WTC11 (cell line): Measurements from ENCODE around the gene B2M. TPM values are rescaled to one million over a fixed set of nuclear protein-coding genes. Genes with fewer than 3 reads are reported as not detected.
"Not testable (repeated sequence)": the region's sequence is repeated elsewhere in the genome, so short reads cannot be mapped to it uniquely, and the experiment has no call there.

Experiments
- ATAC-seq: fragments of 200-7000 bp; cut with Tn5 transposase; 2 replicates; pipeline ENCODE4 v1.10.0; 2021; ENCODE audit warnings: mild to moderate bottlenecking, moderate library complexity
- CTCF ChIA-PET: fragments of 300-600 bp; sonication (Branson Sonifier 250); formaldehyde crosslinking; loops from one replicate; lab custom pipeline; 2021; ENCODE audit warnings: antibody characterized with exemption; lab: Charles Lee
- POLR2A ChIA-PET: fragments of 350-600 bp; sonication (Branson Sonifier 250); formaldehyde crosslinking; loops from one replicate; lab custom pipeline; 2021; ENCODE audit warnings: antibody characterized with exemption; lab: Charles Lee
- DNase-seq: peaks from one replicate; pipeline ENCODE4 v3.0.0; 2021; ENCODE audit warnings: low spot score
- H3K27ac Mint-ChIP-seq: 2 replicates; pipeline ENCODE4 v1.8.0; 2021; ENCODE audit warnings: mixed read lengths
- H3K27me3 Mint-ChIP-seq: 2 replicates; pipeline ENCODE4 v1.8.0; 2021; ENCODE audit warnings: low read depth, mild to moderate bottlenecking, moderate library complexity, mixed read lengths
- H3K36me3 Mint-ChIP-seq: 2 replicates; pipeline ENCODE4 v1.8.0; 2021; ENCODE audit warnings: mixed read lengths
- H3K4me1 Mint-ChIP-seq: 2 replicates; pipeline ENCODE4 v1.8.0; 2022; ENCODE audit warnings: mixed read lengths
- H3K4me3 Mint-ChIP-seq: 2 replicates; pipeline ENCODE4 v1.8.0; 2021; ENCODE audit warnings: mild to moderate bottlenecking, moderate library complexity, mixed read lengths
- H3K9me3 Mint-ChIP-seq: 2 replicates; pipeline ENCODE4 v1.8.0; 2021; ENCODE audit warnings: mixed read lengths
- CREB1 ChIP-seq: sonication (generic); formaldehyde crosslinking; IDR thresholded peaks from 2 replicates; pipeline ENCODE4 v1.8.0; 2023; ENCODE audit warnings: mild to moderate bottlenecking, missing genetic modification reagents
- E2F1 ChIP-seq: sonication (generic); formaldehyde crosslinking; IDR thresholded peaks from 2 replicates; pipeline ENCODE4 v1.8.0; 2022; ENCODE audit warnings: mild to moderate bottlenecking, missing genetic modification reagents
- EMX1 ChIP-seq: fragments of 250-450 bp; sonication (Bioruptor Pico); IDR thresholded peaks from 2 replicates; pipeline ENCODE4 v1.8.0; 2021; ENCODE audit warnings: mild to moderate bottlenecking
- FOXP1 ChIP-seq: sonication (generic); formaldehyde crosslinking; IDR thresholded peaks from 2 replicates; pipeline ENCODE4 v1.8.0; 2022; ENCODE audit warnings: missing genetic modification reagents, mild to moderate bottlenecking, moderate library complexity, borderline replicate concordance
- GRHL2 ChIP-seq: fragments of 250-450 bp; sonication (Bioruptor Pico); IDR thresholded peaks from 2 replicates; pipeline ENCODE4 v1.8.0; 2022; ENCODE audit warnings: mild to moderate bottlenecking, moderate library complexity; ENCODE audit not compliant: insufficient replicate concordance, severe bottlenecking
- GTF2I ChIP-seq: fragments of 250-450 bp; sonication (Bioruptor Pico); conservative IDR thresholded peaks from 2 replicates; pipeline ENCODE4 v1.4.0; 2021; ENCODE audit warnings: mild to moderate bottlenecking
- IRF2 ChIP-seq: sonication (generic); formaldehyde crosslinking; IDR thresholded peaks from 2 replicates; pipeline ENCODE4 v1.8.0; 2022; ENCODE audit warnings: low read depth, missing genetic modification reagents, borderline replicate concordance
- MXD4 ChIP-seq: fragments of 250-450 bp; sonication (Bioruptor Pico); IDR thresholded peaks from 2 replicates; pipeline ENCODE4 v1.8.0; 2021; ENCODE audit warnings: mild to moderate bottlenecking, moderate library complexity, borderline replicate concordance
- MYBL2 ChIP-seq: sonication (generic); formaldehyde crosslinking; IDR thresholded peaks from 2 replicates; pipeline ENCODE4 v1.8.1; 2023; ENCODE audit warnings: mild to moderate bottlenecking, moderate library complexity, missing genetic modification reagents
- NFE2L1 ChIP-seq: sonication (generic); formaldehyde crosslinking; IDR thresholded peaks from 2 replicates; pipeline ENCODE4 v1.8.1; 2023; ENCODE audit warnings: missing genetic modification reagents
- OVOL2 ChIP-seq: fragments of 250-450 bp; sonication (Bioruptor Pico); IDR thresholded peaks from 2 replicates; pipeline ENCODE4 v1.9.0; 2021; ENCODE audit warnings: mild to moderate bottlenecking, borderline replicate concordance
- RORB ChIP-seq: fragments of 250-450 bp; sonication (Bioruptor Pico); IDR thresholded peaks from 2 replicates; pipeline ENCODE4 v1.9.0; 2021; ENCODE audit warnings: mild to moderate bottlenecking
- TCF7 ChIP-seq: sonication (generic); formaldehyde crosslinking; IDR thresholded peaks from 2 replicates; pipeline ENCODE4 v1.8.0; 2022; ENCODE audit warnings: mild to moderate bottlenecking, low read depth, missing genetic modification reagents, moderate library complexity
- TEAD1 ChIP-seq: sonication (generic); formaldehyde crosslinking; IDR thresholded peaks from 2 replicates; pipeline ENCODE4 v1.8.0; 2022; ENCODE audit warnings: mild to moderate bottlenecking, missing genetic modification reagents
- ZNF317 ChIP-seq: sonication (generic); formaldehyde crosslinking; IDR thresholded peaks from 2 replicates; pipeline ENCODE4 v1.8.1; 2023; ENCODE audit warnings: low read depth, mild to moderate bottlenecking, moderate library complexity, missing genetic modification reagents, borderline replicate concordance
- ZNF416 ChIP-seq: fragments of 250-450 bp; sonication (Bioruptor Pico); IDR thresholded peaks from 2 replicates; pipeline ENCODE4 v1.9.0; 2021; ENCODE audit warnings: mild to moderate bottlenecking, inconsistent platforms
- ZNF423 ChIP-seq: fragments of 250-450 bp; sonication (Bioruptor Pico); IDR thresholded peaks from 2 replicates; pipeline ENCODE4 v2.1.2; 2022; ENCODE audit warnings: mild to moderate bottlenecking, moderate library complexity
- ZNF532 ChIP-seq: fragments of 250-450 bp; sonication (Bioruptor Pico); IDR thresholded peaks from 2 replicates; pipeline ENCODE4 v1.9.0; 2021; ENCODE audit warnings: mild to moderate bottlenecking, borderline replicate concordance
- total RNA-seq: library from RNA; stranded (reverse); gene quantifications from 3 replicates; pipeline ENCODE4 v1.2.3, GENCODE V29; 2021
- TF ChIP-seq, protein P1 (sequence below): sonication (generic); formaldehyde crosslinking; IDR thresholded peaks from 2 replicates; pipeline ENCODE4 v1.8.0; 2022; ENCODE audit warnings: mild to moderate bottlenecking, missing genetic modification reagents
- TF ChIP-seq, protein P2 (sequence below): sonication (generic); formaldehyde crosslinking; IDR thresholded peaks from 2 replicates; pipeline ENCODE4 v1.8.1; 2023; ENCODE audit warnings: mild to moderate bottlenecking, missing genetic modification reagents, borderline replicate concordance

B2M gene
- total RNA-seq, 1 experiment from 2014 or later: 88.2 TPM

DNA sequence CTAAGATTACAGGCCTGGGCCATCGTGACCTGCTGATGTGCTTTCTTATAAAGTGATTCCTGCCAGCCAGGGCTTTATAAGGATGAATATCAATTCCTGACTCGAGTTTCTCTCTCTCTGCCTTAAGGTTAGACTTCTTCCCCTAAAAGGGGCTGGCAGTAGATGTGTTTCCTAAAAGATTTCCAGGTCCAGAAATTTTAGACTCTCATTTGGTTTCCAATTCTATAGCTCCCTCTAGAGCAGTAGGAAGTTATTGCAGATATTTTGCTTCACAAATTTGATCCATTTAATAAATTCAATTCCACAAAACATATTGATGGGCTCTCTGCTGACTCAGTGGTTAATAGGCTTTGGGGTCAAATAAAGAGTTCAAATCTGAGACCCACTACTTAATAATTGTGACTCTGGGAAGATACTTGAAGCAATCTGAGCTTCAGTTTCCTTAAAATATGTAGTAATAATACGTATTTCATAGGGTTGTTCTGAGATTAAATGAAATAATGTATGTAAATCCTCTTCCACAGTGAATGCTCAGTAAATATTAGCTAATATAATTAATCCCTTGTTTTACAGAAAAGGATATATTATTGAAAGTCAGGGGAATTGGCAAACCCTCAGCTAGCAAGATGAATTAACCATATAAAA lies 27.1 kb downstream of the B2M start:
- H3K27me3 Mint-ChIP-seq: peaks cover 14% of the 10 kb centered on the region
- no peak overlapping the region for H3K27ac Mint-ChIP-seq
- H3K4me3 Mint-ChIP-seq: no peak overlapping the region
- no peak for DNase-seq
- ChIA-PET POLR2A (interaction anchor here (1.0 to 1.1 kb wide), 2 partner anchors 75 to 154 kb away, joined by 5 to 6 read pairs; partner anchors contain the start of gene SPG11), CTCF (interaction anchor here (0.7 to 6.1 kb wide), 19 partner anchors 10 to 311 kb away, joined by 3 to 104 read pairs (median 5); partner anchors contain the start of genes B2M, CTDSPL2, PATL2 and SPG11)
- TF ChIP-seq NFE2L1 (CRISPR knock-in tag) (no peak), MYBL2 (CRISPR knock-in tag) (no peak), CREB1 (no peak), IRF2 (no peak), GRHL2 (CRISPR knock-in tag) (no peak), RORB (CRISPR knock-in tag) (no peak), TCF7 (no peak), MXD4 (CRISPR knock-in tag) (no peak), ZNF317 (CRISPR knock-in tag) (no peak), ZNF416 (CRISPR knock-in tag) (no peak), ZNF423 (no peak), ZNF532 (CRISPR knock-in tag) (no peak), FOXP1 (CRISPR knock-in tag) (no peak), EMX1 (CRISPR knock-in tag) (no peak)
- peaks cover 3% of the 10 kb centered on the region; the same call in 1 of the 2 replicates for H3K36me3 Mint-ChIP-seq
- no peak for ATAC-seq
- peaks cover 8% of the 10 kb centered on the region for H3K4me1 Mint-ChIP-seq
- peaks cover 17% of the 10 kb centered on the region for H3K9me3 Mint-ChIP-seq

DNA sequence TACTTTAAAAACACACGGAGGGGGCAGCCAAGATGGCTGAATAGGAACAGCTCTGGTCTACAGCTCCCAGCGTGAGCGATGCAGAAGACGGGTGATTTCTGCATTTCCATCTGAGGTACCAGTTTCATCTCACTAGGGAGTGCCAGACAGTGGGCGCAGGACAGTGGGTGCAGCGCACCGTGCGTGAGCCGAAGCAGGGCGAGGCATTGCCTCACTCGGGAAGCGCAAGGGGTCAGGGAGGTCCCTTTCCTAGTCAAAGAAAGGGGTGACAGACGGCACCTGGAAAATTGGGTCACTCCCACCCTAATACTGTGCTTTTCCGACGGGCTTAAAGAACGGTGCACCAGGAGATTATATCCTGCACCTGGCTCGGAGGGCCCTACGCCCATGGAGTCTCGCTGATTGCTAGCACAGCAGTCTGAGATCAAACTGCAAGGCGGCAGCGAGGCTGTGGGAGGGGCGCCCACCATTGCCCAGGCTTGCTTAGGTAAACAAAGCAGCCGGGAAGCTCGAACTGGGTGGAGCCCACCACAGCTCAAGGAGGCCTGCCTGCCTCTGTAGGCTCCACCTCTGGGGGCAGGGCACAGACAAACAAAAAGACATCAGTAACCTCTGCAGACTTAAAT lies 28.0 kb downstream of the B2M start:
- H3K4me3 Mint-ChIP-seq, H3K27ac Mint-ChIP-seq, POLR2A ChIA-PET, H3K36me3 Mint-ChIP-seq, H3K4me1 Mint-ChIP-seq, DNase-seq, ATAC-seq: not testable (repeated sequence)
- Mint-ChIP-seq H3K9me3 (peaks cover 17% of the 10 kb centered on the region), H3K27me3 (peaks cover 14% of the 10 kb centered on the region)
- CTCF ChIA-PET: interaction anchor here (0.8 to 6.1 kb wide), 6 partner anchors 13 to 155 kb away, joined by 3 to 104 read pairs (median 12); partner anchors contain the start of genes B2M, PATL2 and SPG11

DNA sequence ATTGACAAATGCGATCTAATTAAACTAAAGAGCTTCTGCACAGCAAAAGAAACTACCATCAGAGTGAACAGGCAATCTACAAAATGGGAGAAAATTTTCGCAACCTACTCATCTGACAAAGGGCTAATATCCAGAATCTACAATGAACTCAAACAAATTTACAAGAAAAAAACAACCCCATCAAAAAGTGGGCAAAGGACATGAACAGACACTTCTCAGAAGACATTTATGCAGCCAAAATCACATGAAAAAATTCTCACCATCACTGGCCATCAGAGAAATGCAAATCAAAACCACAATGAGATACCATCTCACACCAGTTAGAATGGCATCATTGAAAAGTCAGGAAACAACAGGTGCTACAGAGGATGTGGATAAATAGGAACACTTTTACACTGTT lies 32.1 kb downstream of the B2M start:
- ATAC-seq, H3K4me1 Mint-ChIP-seq, H3K36me3 Mint-ChIP-seq, POLR2A ChIA-PET, CTCF ChIA-PET, H3K4me3 Mint-ChIP-seq, H3K27ac Mint-ChIP-seq, DNase-seq: not testable (repeated sequence)
- Mint-ChIP-seq H3K9me3 (peaks cover 29% of the 10 kb centered on the region), H3K27me3 (peaks cover 19% of the 10 kb centered on the region)

- ChIA-PET POLR2A (no interaction called here), CTCF (no interaction called here)
- ATAC-seq (no peak), DNase-seq (no peak)
- Mint-ChIP-seq H3K4me3 (no peak overlapping the region), H3K27me3 (peaks cover 29% of the 10 kb centered on the region), H3K9me3 (peaks cover 40% of the 10 kb centered on the region), H3K27ac (no peak overlapping the region), H3K4me1 (no peaks in the 10 kb centered on the region), H3K36me3 (peaks cover 7% of the 10 kb centered on the region; the same call in 1 of the 2 replicates)
- no peak for TF ChIP-seq E2F1 (CRISPR knock-in tag)
- no peak for TF ChIP-seq ZNF317 (CRISPR knock-in tag)
- no peak for TF ChIP-seq TEAD1
- TF ChIP-seq OVOL2: no peak
- TF ChIP-seq, protein P1, sequence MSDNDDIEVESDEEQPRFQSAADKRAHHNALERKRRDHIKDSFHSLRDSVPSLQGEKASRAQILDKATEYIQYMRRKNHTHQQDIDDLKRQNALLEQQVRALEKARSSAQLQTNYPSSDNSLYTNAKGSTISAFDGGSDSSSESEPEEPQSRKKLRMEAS (CRISPR knock-in tag): no peak
- no peak for TF ChIP-seq GTF2I (CRISPR knock-in tag)
- TF ChIP-seq, protein P2, sequence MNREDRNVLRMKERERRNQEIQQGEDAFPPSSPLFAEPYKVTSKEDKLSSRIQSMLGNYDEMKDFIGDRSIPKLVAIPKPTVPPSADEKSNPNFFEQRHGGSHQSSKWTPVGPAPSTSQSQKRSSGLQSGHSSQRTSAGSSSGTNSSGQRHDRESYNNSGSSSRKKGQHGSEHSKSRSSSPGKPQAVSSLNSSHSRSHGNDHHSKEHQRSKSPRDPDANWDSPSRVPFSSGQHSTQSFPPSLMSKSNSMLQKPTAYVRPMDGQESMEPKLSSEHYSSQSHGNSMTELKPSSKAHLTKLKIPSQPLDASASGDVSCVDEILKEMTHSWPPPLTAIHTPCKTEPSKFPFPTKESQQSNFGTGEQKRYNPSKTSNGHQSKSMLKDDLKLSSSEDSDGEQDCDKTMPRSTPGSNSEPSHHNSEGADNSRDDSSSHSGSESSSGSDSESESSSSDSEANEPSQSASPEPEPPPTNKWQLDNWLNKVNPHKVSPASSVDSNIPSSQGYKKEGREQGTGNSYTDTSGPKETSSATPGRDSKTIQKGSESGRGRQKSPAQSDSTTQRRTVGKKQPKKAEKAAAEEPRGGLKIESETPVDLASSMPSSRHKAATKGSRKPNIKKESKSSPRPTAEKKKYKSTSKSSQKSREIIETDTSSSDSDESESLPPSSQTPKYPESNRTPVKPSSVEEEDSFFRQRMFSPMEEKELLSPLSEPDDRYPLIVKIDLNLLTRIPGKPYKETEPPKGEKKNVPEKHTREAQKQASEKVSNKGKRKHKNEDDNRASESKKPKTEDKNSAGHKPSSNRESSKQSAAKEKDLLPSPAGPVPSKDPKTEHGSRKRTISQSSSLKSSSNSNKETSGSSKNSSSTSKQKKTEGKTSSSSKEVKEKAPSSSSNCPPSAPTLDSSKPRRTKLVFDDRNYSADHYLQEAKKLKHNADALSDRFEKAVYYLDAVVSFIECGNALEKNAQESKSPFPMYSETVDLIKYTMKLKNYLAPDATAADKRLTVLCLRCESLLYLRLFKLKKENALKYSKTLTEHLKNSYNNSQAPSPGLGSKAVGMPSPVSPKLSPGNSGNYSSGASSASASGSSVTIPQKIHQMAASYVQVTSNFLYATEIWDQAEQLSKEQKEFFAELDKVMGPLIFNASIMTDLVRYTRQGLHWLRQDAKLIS: no peak
Observed at GRCh38 chr15:44753345-44753744, 42.0 kb downstream of the B2M start.
